HepG2 (cell line): Measurements from ENCODE around the gene TAS2R30. TPM values are rescaled to one million over a fixed set of nuclear protein-coding genes. Genes with fewer than 3 reads are reported as not detected.

Experiments used
- ATAC-seq: fragments of 200-7000 bp; cut with Tn5 transposase; 3 replicates; pipeline ENCODE4 v1.9.1; 2020; ENCODE audit warnings: mild to moderate bottlenecking, moderate library complexity
- BruUV-seq: library from RNA; stranded (reverse); fragments of 400-500 nt; replicated peaks from 2 replicates; lab custom pipeline; 2021; lab: Mats Ljungman, UMichigan
- CTCF ChIA-PET: fragments of 300-600 bp; formaldehyde crosslinking; extraction: SDS; loops from one replicate; lab custom pipeline; 2021; ENCODE audit warnings: low total read pairs, inconsistent platforms, low intra/inter-chr PET ratio; lab: Yijun Ruan, JAX
- POLR2A ChIA-PET: fragments of 350-600 bp; sonication (Branson Sonifier 250); formaldehyde crosslinking; loops from one replicate; lab custom pipeline; 2020; ENCODE audit warnings: antibody characterized with exemption, inconsistent platforms; lab: Yijun Ruan, JAX
- DNase-seq: peaks from one replicate; pipeline ENCODE4 v3.0.0-alpha.2; 2015; ENCODE audit warnings: low spot score
- FAIRE-seq: peaks from 3 replicates; lab custom pipeline; 2011; peaks lifted over from hg19 to GRCh38; lab: Jason Lieb, UNC
- H2AFZ ChIP-seq: one replicate; pipeline ENCODE4 v1.6.1; 2011; ENCODE audit warnings: low read length, inconsistent platforms
- H3K27ac ChIP-seq: fragments of 300-600 bp; 3 replicates; pipeline ENCODE4 v1.8.0; 2011; ENCODE audit warnings: mixed run types, mild to moderate bottlenecking, mixed read lengths, low read length, inconsistent platforms; ENCODE audit not compliant: insufficient read depth; ENCODE audit errors: extremely low read length
- H3K27me3 ChIP-seq, 2 experiments: fragments of 200-600 bp in 1 of 2; 2 replicates in 1 of 2; 3 replicates in 1 of 2; pipeline versions ENCODE4 v1.6.0 to v1.8.0; 2011; ENCODE audit warnings: low read length in 2 of 2, mild to moderate bottlenecking in 2 of 2, moderate library complexity in 2 of 2, inconsistent platforms in 1 of 2; ENCODE audit not compliant: insufficient read depth in 2 of 2, control insufficient read depth in 1 of 2
- H3K36me3 ChIP-seq, 2 experiments: fragments of 200-600 bp in 1 of 2; replicated peaks in 1 of 2; 2 replicates in 1 of 2; 3 replicates in 1 of 2; pipeline versions ENCODE4 v1.5.1 to v1.8.0; 2011; ENCODE audit warnings: low read length in 2 of 2, inconsistent platforms in 1 of 2; ENCODE audit not compliant: insufficient read depth in 2 of 2, control insufficient read depth in 1 of 2
- H3K4me1 ChIP-seq: 2 replicates; pipeline ENCODE4 v1.5.1; 2012; ENCODE audit warnings: low read length, inconsistent platforms; ENCODE audit not compliant: insufficient read depth
- H3K4me2 ChIP-seq: 2 replicates; pipeline ENCODE4 v1.6.0; 2011; ENCODE audit warnings: low read depth, low read length, inconsistent platforms
- H3K4me3 ChIP-seq, 3 experiments: fragments of 200-600 bp in 1 of 3; sonication (generic), shearing (Covaris generic) in 1 of 3; replicated peaks in 1 of 3; 2 replicates each; pipeline ENCODE4 v1.5.1; 2011 to 2016; ENCODE audit warnings: low read length in 3 of 3, inconsistent platforms in 2 of 3, low read depth in 2 of 3, mild to moderate bottlenecking in 2 of 3, control low read depth in 1 of 3, mixed read lengths in 1 of 3; ENCODE audit not compliant: insufficient read depth in 1 of 3
- H3K79me2 ChIP-seq: one replicate; pipeline ENCODE4 v1.6.1; 2011; ENCODE audit warnings: low read length, inconsistent platforms; ENCODE audit not compliant: insufficient read depth
- H3K9ac ChIP-seq: 2 replicates; pipeline ENCODE4 v1.6.0; 2011; ENCODE audit warnings: mild to moderate bottlenecking, low read depth, low read length, inconsistent platforms; ENCODE audit not compliant: insufficient read depth
- H3K9me3 ChIP-seq: 2 replicates; pipeline ENCODE4 v1.5.1; 2012; ENCODE audit warnings: mild to moderate bottlenecking, low read length
- H4K20me1 ChIP-seq: 2 replicates; pipeline ENCODE4 v1.6.0; 2011; ENCODE audit warnings: inconsistent platforms, mild to moderate bottlenecking, low read length, moderate library complexity; ENCODE audit not compliant: insufficient read depth
- CBX1 ChIP-seq: IDR thresholded peaks from one replicate; pipeline ENCODE4 v1.6.1; 2016; ENCODE audit warnings: antibody characterized with exemption, low read depth
- DPF2 ChIP-seq: sonication (generic); formaldehyde crosslinking; IDR thresholded peaks from 2 replicates; pipeline ENCODE4 v1.4.0; 2020; ENCODE audit warnings: mild to moderate bottlenecking, low read depth, missing genetic modification reagents, borderline replicate concordance
- DR1 ChIP-seq: sonication (generic); formaldehyde crosslinking; IDR thresholded peaks from 2 replicates; pipeline ENCODE4 v1.8.0; 2021; ENCODE audit warnings: mild to moderate bottlenecking, missing genetic modification reagents, inconsistent platforms
- DZIP1 ChIP-seq: sonication (generic); formaldehyde crosslinking; IDR thresholded peaks from 2 replicates; pipeline ENCODE4 v1.5.0; 2020; ENCODE audit warnings: mild to moderate bottlenecking, missing genetic modification reagents
- ERF ChIP-seq: IDR thresholded peaks from 2 replicates; pipeline ENCODE4 v1.6.1; 2018; ENCODE audit warnings: missing biosample characterization, missing genetic modification reagents
- GATA4 ChIP-seq: sonication (generic); IDR thresholded peaks from 2 replicates; pipeline ENCODE4 v1.6.1; 2016; ENCODE audit warnings: antibody characterized with exemption, low read depth, borderline replicate concordance
- KLF11 ChIP-seq: IDR thresholded peaks from 2 replicates; pipeline ENCODE4 v1.6.1; 2016; ENCODE audit warnings: missing compliant biosample characterization
- MEIS2 ChIP-seq: sonication (generic); formaldehyde crosslinking; IDR thresholded peaks from 2 replicates; pipeline ENCODE4 v1.9.0; 2021; ENCODE audit warnings: mild to moderate bottlenecking, missing genetic modification reagents
- NR2C2 ChIP-seq: sonication (generic); formaldehyde crosslinking; IDR thresholded peaks from 2 replicates; pipeline ENCODE4 v1.4.0; 2020; ENCODE audit warnings: missing genetic modification reagents, mild to moderate bottlenecking, moderate library complexity, borderline replicate concordance
- RFXAP ChIP-seq: sonication (generic); formaldehyde crosslinking; IDR thresholded peaks from 2 replicates; pipeline ENCODE4 v1.4.0; 2020; ENCODE audit warnings: missing genetic modification reagents, borderline replicate concordance
- SMYD3 ChIP-seq: sonication (generic); formaldehyde crosslinking; IDR thresholded peaks from 2 replicates; pipeline ENCODE4 v1.8.1; 2023; ENCODE audit warnings: mild to moderate bottlenecking, missing genetic modification reagents
- TMF1 ChIP-seq: sonication (generic); formaldehyde crosslinking; IDR thresholded peaks from 2 replicates; pipeline ENCODE4 v1.8.1; 2022; ENCODE audit warnings: low read depth, missing genetic modification reagents
- USF2 ChIP-seq, 2 experiments: sonication (generic) in 1 of 2; formaldehyde crosslinking in 1 of 2; IDR thresholded peaks; 2 replicates each; pipeline versions ENCODE4 v1.5.1 to v1.6.1; 2011 to 2020; ENCODE audit warnings: borderline replicate concordance in 1 of 2, low read depth in 1 of 2, low read length in 1 of 2, mild to moderate bottlenecking in 1 of 2, missing genetic modification reagents in 1 of 2, moderate library complexity in 1 of 2
- ZBTB43 ChIP-seq: sonication (generic); formaldehyde crosslinking; conservative IDR thresholded peaks from 2 replicates; pipeline ENCODE4 v1.4.0; 2020; ENCODE audit warnings: missing genetic modification reagents
- ZNF18 ChIP-seq: sonication (generic); formaldehyde crosslinking; IDR thresholded peaks from 2 replicates; pipeline ENCODE4 v1.8.0; 2022; ENCODE audit warnings: mild to moderate bottlenecking, missing genetic modification reagents; ENCODE audit not compliant: insufficient replicate concordance
- ZNF225 ChIP-seq: sonication (generic); formaldehyde crosslinking; IDR thresholded peaks from 2 replicates; pipeline ENCODE4 v1.4.0; 2020; ENCODE audit warnings: mild to moderate bottlenecking, missing genetic modification reagents
- ZNF768 ChIP-seq: sonication (generic); formaldehyde crosslinking; IDR thresholded peaks from 2 replicates; pipeline ENCODE4 v1.4.0; 2020; ENCODE audit warnings: missing genetic modification reagents
- WGBS: methylation state at CpG from one replicate; pipeline ENCODE4 v1.1.6; 2017; ENCODE audit warnings: low lambda C conversion rate; 5-methylcytosine and 5-hydroxymethylcytosine counted together
- in situ Hi-C: cut with HindIII; loops from 2 replicates; pipeline ENCODE4 v1.10.0; 2017; ENCODE audit warnings: low pct_unique_long_range_greater_than_20kb; ENCODE audit not compliant: extremely low pct_ligation_motif_present
- intact Hi-C: fragments of 100-400 bp; cut with micrococcal nuclease; formaldehyde crosslinking; loops from one replicate; pipeline ENCODE4 v1.10.0; 2022; ENCODE audit not compliant: unreplicated experiment
- polyA plus RNA-seq, 8 experiments: library from polyadenylated mRNA; depleted of rRNA in 3 of 8; stranded (reverse) in 7 of 8; unstranded in 1 of 8; fragments of >200 nt; fragmentation: Illumina TruSeq in 4 of 8; extraction: Trizol in 4 of 8; gene quantifications; 2 replicates each; pipeline versions ENCODE4 v1.2.1 to v1.2.3, GENCODE V29; 2011 to 2016; ENCODE audit warnings: low read depth in 4 of 8, missing spikeins in 1 of 8, mixed read lengths in 1 of 8; ENCODE audit not compliant: insufficient read depth in 1 of 8
- total RNA-seq, 5 experiments: library from RNA; depleted of rRNA; stranded (reverse); fragments of >200 nt; fragmentation: Illumina TruSeq; extraction: Trizol; gene quantifications; 2 replicates each; pipeline ENCODE4 v1.2.3, GENCODE V29; 2016; ENCODE audit warnings: low read depth in 1 of 5

TAS2R30 gene
- total and polyA plus RNA-seq, 2 of the 13 experiments (the other 11 are each of a cell fraction or from before 2014, with no cell fraction given) = 0.42 to 5.2 TPM

- Histone ChIP-seq H3K9me3 (no peaks in the 10 kb centered on the region), H3K27ac (no peak overlapping the region), H3K27me3 (no peaks in the 10 kb centered on the region), H3K4me3 (no peak overlapping the region), H3K4me2 (no peak overlapping the region), H3K36me3 (0 out of 5 replicates have a peak, but pooled peaks cover 0 to 3% of the 10 kb centered on the region in 2 experiments), H3K9ac (no peak overlapping the region), H4K20me1 (0 out of 2 replicates have a peak, but pooled peaks cover 5% of the 10 kb centered on the region), H3K4me1 (no peaks in the 10 kb centered on the region), H3K79me2 (peaks cover 60% of the 10 kb centered on the region), H2AFZ (no peak overlapping the region)
- FAIRE-seq = no peak
- TF ChIP-seq MEIS2 (CRISPR knock-in tag) = no peak
- no peak for TF ChIP-seq NR2C2
- no peak for TF ChIP-seq ZNF225
- TF ChIP-seq SMYD3 (CRISPR knock-in tag) = no peak
- no peak for TF ChIP-seq DR1 (CRISPR knock-in tag)
- TF ChIP-seq USF2 (IDR thresholded peaks at IDR 0.05; ENCODE audit: low read depth, low read length) = no peak
- TF ChIP-seq USF2 (CRISPR knock-in tag; IDR thresholded peaks at IDR 0.05; ENCODE audit: borderline replicate concordance) = no peak
- TF ChIP-seq ERF (CRISPR knock-in tag) = no peak
- TF ChIP-seq ZNF18 (CRISPR knock-in tag) = no peak
- no peak for TF ChIP-seq ZBTB43 (CRISPR knock-in tag)
- no peak for TF ChIP-seq CBX1
- no peak for TF ChIP-seq ZNF768 (CRISPR knock-in tag)
- TF ChIP-seq DZIP1 (CRISPR knock-in tag) = no peak
- no peak for TF ChIP-seq TMF1 (CRISPR knock-in tag)
- no peak for TF ChIP-seq RFXAP
- TF ChIP-seq DPF2 = no peak
- TF ChIP-seq KLF11 (CRISPR knock-in tag) = no peak
- no peak for TF ChIP-seq GATA4
- POLR2A ChIA-PET = no interaction called here
- 51% methylated on average over 2 of the region's 2 CpGs for WGBS
- in situ Hi-C loops (no loop called here), intact Hi-C loops (no loop called here)
- CTCF ChIA-PET = no interaction called here
- no peak for ATAC-seq
- no peak for DNase-seq
- BruUV-seq = no TSS peak
Measured at GRCh38 chr12:11143352-11143751, 8.9 kb upstream of the TAS2R30 start.
